OCI-LY3 (cell line): ENCODE measurements around the gene RNGTT.

Experiments used
- CTCF ChIP-seq: fragments of 200-600, 300-600 bp; sonication (generic); IDR thresholded peaks from 2 replicates; pipeline ENCODE4 v1.5.1; 2014; ENCODE audit warnings: antibody characterized with exemption, low read length, low read depth
- EZH2phosphoT487 ChIP-seq: fragments of 200-600 bp; shearing (Covaris generic); IDR thresholded peaks from 2 replicates; pipeline ENCODE4 v1.6.1; 2018; ENCODE audit warnings: antibody characterized with exemption, mixed run types, low read depth

GRCh38 chr6:88567696-88568095, 395.7 kb downstream of the RNGTT start:
- TF ChIP-seq CTCF (no peak), EZH2phosphoT487 (no peak)
